Measurements from ENCODE around the gene NRCAM.

NRCAM gene

DNA sequence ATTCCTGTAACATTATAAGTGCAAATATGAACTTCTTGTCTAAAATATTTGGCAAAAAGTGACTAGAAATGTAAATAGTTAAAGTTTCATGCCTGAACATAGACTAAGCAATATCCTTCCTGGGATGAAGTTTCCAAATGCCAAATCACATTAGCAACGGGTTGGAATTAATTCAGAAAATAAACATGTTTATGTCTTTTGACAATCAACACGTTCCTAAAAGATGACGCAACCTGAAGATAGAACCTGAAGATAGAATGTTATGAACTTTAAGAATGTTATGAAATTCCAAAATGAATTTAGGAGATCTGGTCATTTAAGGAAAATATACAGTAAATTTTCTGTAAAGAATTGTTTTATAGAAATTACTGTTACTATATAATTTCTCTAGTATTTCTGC, 335.3 kb downstream of the NRCAM start:
- FAIRE-seq: no peak
- no peak for DNase-seq (ENCODE audit: extremely low spot score, insufficient read length, low read depth)

- FAIRE-seq (no peak), DNase-seq (ENCODE audit: extremely low spot score, insufficient read length, low read depth) (no peak)
Observed at GRCh38 chr7:108120196-108120595, 336.0 kb downstream of the NRCAM start.

DNA sequence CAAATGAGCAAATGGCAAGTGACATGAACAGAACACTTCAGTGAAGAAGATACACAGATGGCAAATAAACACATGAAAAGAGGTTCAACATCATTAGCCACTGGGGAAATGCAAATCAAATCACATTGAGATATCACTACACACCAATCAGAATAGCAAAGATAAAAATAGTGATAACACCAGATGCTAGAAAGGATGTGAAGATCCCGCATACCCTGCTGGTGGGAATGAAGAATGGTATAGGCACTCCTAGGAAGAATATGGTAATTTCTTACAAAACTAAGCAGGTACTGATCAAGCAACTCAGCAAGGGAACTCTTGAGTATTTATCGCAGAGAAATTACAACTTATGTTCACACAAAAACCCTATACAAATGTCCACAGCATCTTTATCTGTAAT, 337.3 kb downstream of the NRCAM start:
- FAIRE-seq (no peak), DNase-seq (ENCODE audit: extremely low spot score, insufficient read length, low read depth) (no peak)

- DNase-seq (ENCODE audit: extremely low spot score, insufficient read length, low read depth): no peak
- peak; percentile 65 for FAIRE-seq
Observed at GRCh38 chr7:108114117-108114841, 342.0 kb downstream of the NRCAM start.

- FAIRE-seq: no peak
- DNase-seq (ENCODE audit: extremely low spot score, insufficient read length, low read depth): no peak
Observed at GRCh38 chr7:108112683-108113082, 343.6 kb downstream of the NRCAM start.

GRCh38 chr7:108109221-108109908, 346.9 kb downstream of the NRCAM start:
- peak; percentile 2 for DNase-seq (ENCODE audit: extremely low spot score, insufficient read length, low read depth)
- peak; percentile 36 for FAIRE-seq

DNA sequence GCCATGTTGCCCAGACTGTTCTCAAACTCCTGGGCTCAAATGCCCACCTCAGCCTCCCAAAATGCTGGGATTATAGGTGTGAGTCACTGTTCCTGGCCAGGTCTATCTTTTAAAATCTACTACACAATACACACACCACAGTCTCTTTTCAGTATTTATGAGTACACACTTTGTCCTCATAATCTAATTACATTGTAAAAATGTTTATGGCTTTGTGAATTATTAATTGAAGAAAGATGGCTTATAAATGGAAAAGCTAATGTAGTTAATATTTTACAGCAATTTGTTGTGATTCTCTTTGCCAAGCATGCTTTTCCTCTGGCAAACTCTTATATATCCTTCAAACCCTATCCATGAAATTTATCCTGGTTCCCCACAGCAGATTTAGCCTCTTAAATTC, 348.1 kb downstream of the NRCAM start:
- FAIRE-seq (no peak), DNase-seq (ENCODE audit: extremely low spot score, insufficient read length, low read depth) (no peak)

DNA sequence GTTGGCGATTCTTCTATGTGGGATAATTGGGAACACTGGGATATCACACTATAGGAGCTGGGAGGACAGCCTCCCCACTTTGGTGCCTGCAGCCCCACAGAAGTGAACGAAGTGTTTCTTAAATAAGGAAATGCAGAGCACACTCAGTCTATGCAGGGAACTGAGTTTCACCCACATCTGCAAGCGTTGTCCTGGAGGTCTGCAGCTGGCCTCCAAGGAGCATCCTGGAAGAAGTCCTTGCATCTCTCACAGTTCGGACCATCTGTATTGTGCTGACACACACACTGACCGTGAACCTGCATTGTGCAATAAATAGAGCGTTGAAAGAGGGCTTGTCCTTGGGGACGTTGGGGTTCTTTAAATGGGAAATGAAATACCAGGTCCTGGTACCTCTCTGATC, 351.9 kb downstream of the NRCAM start:
- no peak for FAIRE-seq
- DNase-seq (ENCODE audit: extremely low spot score, insufficient read length, low read depth): no peak

DNA sequence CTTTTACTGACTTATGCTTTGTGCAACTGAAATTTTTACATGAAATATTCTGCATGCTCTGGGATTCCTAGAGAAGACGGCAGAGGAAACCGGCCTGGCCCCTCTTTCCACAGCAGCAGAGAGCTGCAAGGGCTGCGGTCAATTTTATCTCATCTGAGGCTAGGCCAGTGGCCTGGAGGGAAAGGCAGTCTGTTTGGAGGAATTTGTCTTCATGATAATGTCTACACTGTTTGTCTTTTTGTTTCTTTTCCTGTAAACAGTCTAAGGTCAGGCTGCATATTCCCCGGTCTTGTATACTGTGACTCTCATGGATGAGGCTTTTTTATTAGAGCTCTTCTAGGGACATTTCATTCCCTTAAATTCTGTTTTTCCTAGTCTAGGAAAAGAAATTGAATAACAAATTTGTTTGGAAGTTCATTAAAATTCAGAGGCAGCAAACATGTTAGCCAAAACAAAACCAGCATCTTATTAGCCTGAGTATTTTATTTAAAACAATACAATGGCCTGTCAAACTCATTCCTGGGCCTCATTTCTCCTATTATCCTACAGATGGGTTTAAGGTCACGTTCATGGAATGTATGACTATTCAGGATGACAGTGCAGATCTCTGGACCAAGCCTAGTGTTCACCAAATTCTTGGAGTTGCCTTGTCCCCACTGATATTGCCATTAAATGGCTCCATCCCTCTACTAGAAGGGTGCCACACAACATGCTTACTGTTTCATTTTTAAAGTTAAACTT, 352.5 kb downstream of the NRCAM start:
- DNase-seq (ENCODE audit: extremely low spot score, insufficient read length, low read depth) (no peak), FAIRE-seq (no peak)

DNA sequence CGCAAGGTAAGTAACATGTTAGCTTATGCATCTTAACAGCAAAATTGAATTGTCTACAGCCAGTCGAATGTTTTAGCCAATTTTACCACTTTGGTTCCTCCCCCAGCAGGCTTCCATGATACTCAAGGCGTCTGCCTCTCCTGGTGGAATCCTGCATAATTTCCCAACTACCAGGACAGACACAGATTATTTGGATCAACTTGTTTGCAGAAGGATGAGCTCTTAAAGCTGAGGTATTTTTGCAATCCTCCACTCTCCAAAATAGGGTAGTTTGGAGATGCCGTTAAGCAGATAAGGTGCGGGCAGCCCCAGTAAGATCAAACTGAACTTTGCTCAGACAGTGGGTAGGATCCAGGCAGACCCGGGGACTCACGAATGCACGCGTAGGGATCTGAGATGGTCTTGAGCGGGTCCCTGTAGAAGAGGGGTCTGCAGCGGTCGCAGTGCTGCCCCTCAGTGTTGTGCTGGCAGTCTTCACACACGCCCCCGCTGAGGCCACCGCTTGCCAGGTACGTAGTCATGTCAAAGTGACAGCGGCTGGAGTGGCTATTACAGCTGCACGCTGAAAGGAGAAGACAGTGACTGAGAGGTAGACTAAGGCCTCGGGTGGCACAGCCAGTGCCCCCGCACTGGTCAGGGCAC, 353.4 kb downstream of the NRCAM start:
- DNase-seq (ENCODE audit: extremely low spot score, insufficient read length, low read depth) (no peak), FAIRE-seq (no peak)

DNA sequence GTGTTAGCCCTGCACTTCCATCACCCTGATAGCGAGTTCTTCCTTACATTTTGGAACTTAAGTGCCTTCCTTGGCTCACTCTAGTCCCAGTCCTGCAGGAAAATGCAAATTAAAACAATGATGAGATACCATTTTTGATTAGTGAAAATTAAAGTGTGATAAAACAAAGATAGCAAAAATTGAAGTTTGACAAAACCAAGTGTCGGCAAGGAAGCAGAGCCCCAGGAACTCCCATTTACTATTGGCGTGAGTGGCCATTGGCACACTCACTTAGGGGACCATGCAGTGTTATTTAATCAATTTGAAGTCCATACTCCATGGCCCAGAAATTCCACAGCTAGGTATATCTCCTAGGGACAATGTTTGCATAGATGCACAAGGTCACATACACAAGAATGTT, 354.5 kb downstream of the NRCAM start:
- DNase-seq (ENCODE audit: extremely low spot score, insufficient read length, low read depth) (no peak), FAIRE-seq (no peak)

DNA sequence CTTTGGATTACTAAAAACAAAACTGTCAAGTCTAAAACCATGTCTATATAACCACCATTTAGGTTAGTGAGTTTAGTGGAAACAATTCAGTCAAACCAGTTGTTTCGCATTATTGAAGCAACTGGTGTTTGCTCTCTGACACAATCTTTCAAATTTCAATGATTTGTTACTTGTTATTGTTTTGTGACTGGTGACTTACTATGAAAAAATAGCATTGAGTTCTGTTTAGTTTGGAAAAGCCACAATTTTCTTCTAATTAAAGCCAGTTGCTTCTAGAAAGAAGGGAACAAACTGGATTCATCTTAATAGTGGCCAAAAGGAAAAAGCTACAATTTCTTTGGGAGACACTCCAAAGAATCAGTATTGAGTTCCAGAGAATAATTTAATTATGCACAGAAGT, 356.5 kb downstream of the NRCAM start:
- no peak for FAIRE-seq
- no peak for DNase-seq (ENCODE audit: extremely low spot score, insufficient read length, low read depth)

DNA sequence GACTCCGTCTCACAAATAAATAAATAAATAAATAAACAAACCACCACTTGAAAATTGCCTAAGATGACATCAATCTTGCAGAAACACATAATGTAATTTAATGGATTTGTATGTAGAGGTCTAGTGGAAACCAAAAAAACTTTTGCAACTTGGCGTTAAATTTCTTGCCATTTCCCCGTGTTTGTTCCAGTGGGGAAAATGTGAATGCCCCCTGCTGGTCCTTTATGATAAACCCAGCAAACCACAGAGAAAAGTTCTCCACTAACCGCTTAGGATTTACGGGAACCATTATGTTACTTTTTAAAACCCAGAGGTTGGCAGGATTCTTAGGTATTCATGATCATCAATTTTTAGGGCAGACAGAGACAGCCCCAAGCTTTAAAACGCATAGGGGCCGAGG, 358.5 kb downstream of the NRCAM start:
- no peak for DNase-seq (ENCODE audit: extremely low spot score, insufficient read length, low read depth)
- no peak for FAIRE-seq

Measured in GM18507 (cell line).